ENCODE data around the gene GDF15.
"Not testable (repeated sequence)": the region's sequence is repeated elsewhere in the genome, so short reads cannot be mapped to it uniquely, and the experiment has no call there.

The GDF15 gene

GRCh38 chr19:18379803-18380747 lies 5.9 kb upstream of the GDF15 start:
- TF ChIP-seq SNAI2 (CRISPR knock-in tag; IDR thresholded peaks at IDR 0.05) (0 out of 2 replicates have a peak, but pooled peaks have one; percentile 58), TOX (CRISPR knock-in tag; IDR thresholded peaks at IDR 0.05; ENCODE audit: borderline replicate concordance) (no peak)

GRCh38 chr19:18380843-18381242 lies 5.1 kb upstream of the GDF15 start:
- no peak for TF ChIP-seq ZNF8 (CRISPR knock-in tag; IDR thresholded peaks at IDR 0.05)
- no peak for TF ChIP-seq TOX (CRISPR knock-in tag; IDR thresholded peaks at IDR 0.05; ENCODE audit: borderline replicate concordance)
- TF ChIP-seq CREB5 (CRISPR knock-in tag; IDR thresholded peaks at IDR 0.05; ENCODE audit: low read depth) = no peak
- no peak for TF ChIP-seq ARNTL (CRISPR knock-in tag; IDR thresholded peaks at IDR 0.05; ENCODE audit: borderline replicate concordance, low read depth)
- no peak for TF ChIP-seq OSR1 (CRISPR knock-in tag; IDR thresholded peaks at IDR 0.05)
- no peak for TF ChIP-seq TCF4 (CRISPR knock-in tag; IDR thresholded peaks at IDR 0.05; ENCODE audit: borderline replicate concordance)
- TF ChIP-seq PATZ1 (CRISPR knock-in tag; IDR thresholded peaks at IDR 0.05; ENCODE audit: borderline replicate concordance) = no peak
- TF ChIP-seq ZNF70 (CRISPR knock-in tag; IDR thresholded peaks at IDR 0.05) = no peak
- no peak for TF ChIP-seq BACH2 (CRISPR knock-in tag; IDR thresholded peaks at IDR 0.05; ENCODE audit: borderline replicate concordance)
- no peak for TF ChIP-seq ZNF565 (CRISPR knock-in tag; conservative IDR thresholded peaks at IDR 0.05; ENCODE audit: low read depth)
- no peak for TF ChIP-seq ZC3H10 (CRISPR knock-in tag; IDR thresholded peaks at IDR 0.05)
- no peak for TF ChIP-seq SNAI2 (CRISPR knock-in tag; IDR thresholded peaks at IDR 0.05)
- no peak for TF ChIP-seq ISL1 (CRISPR knock-in tag; IDR thresholded peaks at IDR 0.05)
- no peak for TF ChIP-seq PPARA (CRISPR knock-in tag; IDR thresholded peaks at IDR 0.05; ENCODE audit: borderline replicate concordance)
- TF ChIP-seq GLIS3 (CRISPR knock-in tag; IDR thresholded peaks at IDR 0.05) = no peak
- TF ChIP-seq CSDC2 (CRISPR knock-in tag; IDR thresholded peaks at IDR 0.05) = no peak
- no peak for TF ChIP-seq CSRNP3 (CRISPR knock-in tag; IDR thresholded peaks at IDR 0.05)
- ATAC-seq = no peak

More at GRCh38 chr19:18379803-18380747, 5.9 kb upstream of the GDF15 start:
- ATAC-seq = peak; percentile 65

- not testable (repeated sequence) for ATAC-seq
Measured at GRCh38 chr19:18383622-18384021, 2.3 kb upstream of the GDF15 start.

GRCh38 chr19:18384775-18385174 lies 1.2 kb upstream of the GDF15 start:
- no peak for ATAC-seq
- TF ChIP-seq ZNF565 (CRISPR knock-in tag; conservative IDR thresholded peaks at IDR 0.05; ENCODE audit: low read depth) = no peak
- no peak for TF ChIP-seq CREB5 (CRISPR knock-in tag; IDR thresholded peaks at IDR 0.05; ENCODE audit: low read depth)
- TF ChIP-seq RARB (CRISPR knock-in tag; IDR thresholded peaks at IDR 0.05) = no peak
- no peak for TF ChIP-seq ARNTL (CRISPR knock-in tag; IDR thresholded peaks at IDR 0.05; ENCODE audit: borderline replicate concordance, low read depth)
- TF ChIP-seq OSR1 (CRISPR knock-in tag; IDR thresholded peaks at IDR 0.05) = no peak
- TF ChIP-seq CSRNP3 (CRISPR knock-in tag; IDR thresholded peaks at IDR 0.05) = no peak
- TF ChIP-seq ZNF8 (CRISPR knock-in tag; IDR thresholded peaks at IDR 0.05) = no peak
- no peak for TF ChIP-seq ZNF70 (CRISPR knock-in tag; IDR thresholded peaks at IDR 0.05)
- no peak for TF ChIP-seq PPARA (CRISPR knock-in tag; IDR thresholded peaks at IDR 0.05; ENCODE audit: borderline replicate concordance)
- TF ChIP-seq ESRRG (CRISPR knock-in tag; IDR thresholded peaks at IDR 0.05) = no peak
- no peak for TF ChIP-seq GLIS3 (CRISPR knock-in tag; IDR thresholded peaks at IDR 0.05)
- no peak for TF ChIP-seq ZFP30 (CRISPR knock-in tag; IDR thresholded peaks at IDR 0.05)
- TF ChIP-seq TOX (CRISPR knock-in tag; IDR thresholded peaks at IDR 0.05; ENCODE audit: borderline replicate concordance) = no peak
- TF ChIP-seq TSHZ2 (CRISPR knock-in tag; IDR thresholded peaks at IDR 0.05) = no peak
- no peak for TF ChIP-seq ZC3H10 (CRISPR knock-in tag; IDR thresholded peaks at IDR 0.05)
- TF ChIP-seq PATZ1 (CRISPR knock-in tag; IDR thresholded peaks at IDR 0.05; ENCODE audit: borderline replicate concordance) = no peak

Data from SK-N-SH treated with all-trans-retinoic acid at 6 μM for 48 hours (cell line).